Stimulated activated CD8-positive, alpha-beta memory T cell treated with anti-CD3 and anti-CD28 coated beads, Interleukin-4, amount 100 ng/mL, for 48 hours (primary cell): ENCODE data around the gene CLCNKA.

Experiments
- DNase-seq: peaks from one replicate; pipeline ENCODE4 v3.0.0-alpha.2; 2020

The CLCNKA gene

DNA sequence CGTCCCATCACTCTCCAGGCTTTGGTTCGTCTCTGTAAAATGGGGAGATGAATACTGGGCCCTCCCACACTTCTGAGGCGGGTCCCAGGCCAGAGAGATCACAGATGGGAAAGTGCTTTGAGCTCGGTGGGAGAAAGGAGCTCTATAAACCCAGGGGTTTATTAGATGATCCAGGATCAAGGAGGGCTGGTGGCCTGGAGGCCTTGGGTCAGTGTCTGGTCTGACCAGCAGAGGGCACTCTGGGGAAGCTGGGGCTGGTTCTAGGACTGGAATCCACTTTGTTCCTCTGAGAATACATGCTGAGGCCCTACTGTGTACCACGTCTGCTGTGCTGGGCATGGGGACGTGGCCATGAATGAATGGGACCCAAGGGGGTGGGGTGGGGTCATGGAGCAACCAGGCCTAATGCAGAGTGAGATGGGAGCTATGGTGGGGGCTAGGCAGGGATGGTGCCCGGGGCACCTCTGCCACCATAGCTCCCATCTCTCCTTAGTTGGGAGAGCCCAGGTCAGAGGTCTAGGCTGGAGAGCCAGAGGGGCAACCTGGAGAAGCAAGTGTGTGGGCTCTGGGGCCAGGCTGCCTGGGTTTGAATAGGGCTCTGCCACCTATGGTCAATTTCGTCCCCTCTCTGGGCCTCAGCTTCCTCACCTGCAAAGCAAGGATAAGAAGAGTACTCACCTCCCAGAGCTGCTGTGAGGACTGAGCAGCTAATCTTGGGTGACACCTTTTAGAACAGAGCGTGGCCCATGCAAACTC, 60.6 kb downstream of the CLCNKA start:
- peak; percentile 85 for DNase-seq

DNA sequence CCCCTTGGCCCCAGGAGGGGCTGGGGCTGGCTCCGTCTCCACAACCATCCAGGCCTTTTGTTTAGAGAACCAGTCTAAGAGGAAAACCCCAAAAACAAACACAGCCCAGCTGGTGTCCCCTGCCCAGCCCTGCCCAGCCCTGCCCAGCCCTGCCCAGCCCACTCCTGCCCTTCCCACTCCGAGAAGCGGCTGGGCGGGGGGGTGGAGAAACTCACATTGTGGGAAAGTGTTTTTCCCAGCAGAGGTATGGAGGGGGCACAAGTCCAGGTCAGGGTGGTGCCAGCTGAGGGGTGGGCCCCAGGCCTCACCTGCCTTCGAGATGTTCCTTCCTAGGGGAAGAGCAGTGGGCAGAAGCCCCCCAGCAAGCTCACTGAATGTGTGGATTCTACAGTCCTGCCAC, 61.6 kb downstream of the CLCNKA start:
- no peak for DNase-seq
